Astrocyte of the hippocampus (primary cell): ENCODE measurements around the gene CAMTA1.
A peak's percentile ranks its signal among the peaks of the same experiment; 100 is the strongest.

Experiments
- DNase-seq: peaks from one replicate; pipeline ENCODE4 v3.0.0; 2011; ENCODE audit warnings: low read depth, low spot score

CAMTA1 gene

DNA sequence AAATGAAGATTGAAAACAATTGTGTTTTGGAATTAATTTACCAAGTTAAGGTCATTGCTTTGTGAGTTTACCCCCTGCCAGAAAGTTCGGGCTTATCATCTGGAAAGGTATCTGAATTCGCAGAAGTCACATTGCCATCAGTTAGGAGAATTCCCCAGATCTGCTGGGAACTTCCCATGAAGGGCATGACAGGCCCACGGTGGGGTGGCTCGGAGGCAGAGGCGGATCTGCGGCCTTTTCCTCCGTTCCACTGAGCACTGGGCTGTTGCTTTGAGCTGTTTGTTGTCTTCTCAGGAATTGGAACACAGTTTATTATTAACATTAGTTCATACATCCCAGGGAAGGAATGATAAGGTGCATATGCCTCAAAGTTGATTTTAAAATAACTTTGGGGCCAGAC is 320.0 kb downstream of the CAMTA1 start:
- DNase-seq = no peak

DNA sequence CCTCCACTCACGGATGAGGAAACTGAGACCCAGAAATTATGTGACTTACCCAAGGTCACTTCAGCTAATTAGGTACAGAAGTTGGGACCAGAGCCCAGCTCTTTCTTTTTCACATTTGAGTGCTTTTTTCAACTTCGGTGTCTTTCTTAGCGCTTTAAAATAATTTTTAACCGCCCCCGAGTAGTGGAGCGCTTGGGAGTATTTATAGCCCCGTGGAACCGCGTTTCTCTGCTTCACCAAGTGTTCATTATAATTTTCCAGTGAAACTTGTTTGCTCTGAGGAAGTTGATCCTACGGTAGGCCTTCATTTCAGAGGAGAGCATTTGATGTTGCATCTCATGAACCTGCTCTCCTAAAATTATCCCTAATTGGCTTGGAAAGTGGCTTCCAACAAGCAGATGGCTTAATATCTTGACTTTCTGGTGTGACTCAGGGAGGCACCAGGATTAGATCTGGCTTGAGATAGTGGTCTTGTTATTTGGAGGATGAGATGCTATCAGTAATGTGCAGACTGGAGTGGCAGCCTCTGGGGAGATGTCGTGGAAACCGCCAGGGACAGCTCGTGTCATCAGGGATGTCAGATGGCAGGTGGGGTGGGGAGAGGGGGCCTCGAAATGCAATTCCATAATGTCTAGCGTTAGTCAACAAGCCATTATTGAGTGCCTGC is 321.3 kb downstream of the CAMTA1 start:
- DNase-seq = no peak

DNA sequence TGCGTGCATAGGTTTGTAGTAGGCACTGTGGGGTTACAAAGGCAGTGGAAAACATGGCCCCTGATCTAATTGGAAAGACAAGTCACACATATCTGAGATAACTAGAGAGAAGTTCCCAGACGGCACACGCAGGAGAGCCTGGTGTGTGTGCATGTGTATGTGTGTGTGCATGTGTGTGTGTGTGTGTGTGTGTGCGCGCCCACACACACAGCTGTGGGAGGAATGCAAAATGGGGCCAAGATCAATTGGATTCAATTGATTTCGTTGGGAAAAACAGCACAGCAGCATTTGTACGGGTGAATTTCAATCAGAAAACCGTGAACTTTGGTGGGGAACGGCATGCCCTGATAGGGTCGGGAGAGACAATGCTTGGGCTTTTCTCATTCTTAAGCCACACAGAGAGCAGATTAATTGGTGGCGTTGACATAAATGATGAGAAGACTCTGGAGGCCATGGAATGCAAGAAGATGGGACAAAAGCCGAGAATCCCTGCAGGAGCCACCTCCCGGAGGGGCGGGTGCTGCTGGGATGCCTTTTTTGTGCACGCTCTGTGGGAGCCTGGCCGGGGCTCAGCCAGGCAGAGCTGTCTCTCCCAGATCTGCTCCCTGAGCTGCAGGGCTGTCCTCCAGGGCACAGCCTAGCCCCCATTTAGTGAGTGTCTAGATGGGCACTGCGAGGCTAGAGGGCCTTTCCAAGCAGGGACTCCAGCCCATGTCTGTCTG is 322.0 kb downstream of the CAMTA1 start:
- no peak for DNase-seq

DNA sequence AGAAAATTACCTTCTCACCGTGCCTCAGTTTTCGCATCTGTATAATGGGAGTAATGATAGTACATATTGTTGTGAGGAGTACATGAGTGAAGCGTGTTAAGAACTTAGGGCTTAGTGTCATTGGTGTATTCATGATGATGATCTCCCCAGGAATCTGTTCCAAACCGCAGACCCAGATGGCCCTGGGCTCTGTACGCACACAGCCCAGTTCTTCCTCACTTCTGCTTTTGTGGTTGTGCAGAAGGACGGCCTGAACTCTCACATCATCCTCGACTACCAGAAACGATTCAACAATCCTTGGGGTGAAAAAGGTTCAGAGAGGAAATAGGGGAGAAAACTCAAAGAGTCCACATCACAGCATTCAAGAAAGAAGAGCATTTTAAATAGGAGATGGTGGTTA is 323.0 kb downstream of the CAMTA1 start:
- DNase-seq = no peak

DNA sequence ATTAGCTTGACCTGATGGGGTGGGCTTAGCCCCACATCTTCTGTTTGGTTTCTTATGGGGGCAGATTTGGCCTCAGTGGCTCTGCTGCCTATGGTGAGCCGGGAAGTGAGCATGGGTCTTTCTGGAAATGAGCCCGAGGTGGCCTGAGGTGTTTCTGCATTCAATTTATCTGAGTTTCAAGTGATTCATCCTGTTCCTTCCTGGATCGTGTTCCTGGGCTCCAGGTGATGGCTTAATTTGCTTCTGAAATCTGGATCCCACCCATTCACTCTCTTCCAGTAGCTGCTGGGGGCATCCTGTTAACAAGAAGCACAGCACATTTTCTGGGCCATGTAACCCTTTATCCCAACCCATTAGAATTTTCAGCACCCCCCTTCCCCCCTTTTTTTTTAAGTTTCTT is 324.6 kb downstream of the CAMTA1 start:
- no peak for DNase-seq

DNA sequence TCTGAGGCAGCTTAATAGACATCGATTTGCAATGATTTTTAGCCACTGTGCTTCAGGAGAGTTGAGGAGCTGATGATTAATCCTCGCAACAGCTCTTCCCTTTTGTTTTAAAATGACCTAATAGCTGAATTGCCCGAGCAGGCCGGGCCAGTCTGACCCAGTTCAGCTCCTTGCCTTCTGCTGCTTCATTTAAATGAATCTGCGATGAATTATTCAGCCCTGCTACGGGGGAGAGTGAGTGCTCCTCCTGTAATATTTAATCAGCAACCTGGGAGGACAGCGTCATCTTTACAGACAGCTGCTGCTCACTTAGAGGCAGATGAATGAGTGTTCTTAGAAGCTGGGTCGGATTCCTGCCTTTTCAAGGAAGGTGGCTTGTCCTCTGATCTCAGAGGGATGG is 325.1 kb downstream of the CAMTA1 start:
- DNase-seq = peak; percentile 35

DNA sequence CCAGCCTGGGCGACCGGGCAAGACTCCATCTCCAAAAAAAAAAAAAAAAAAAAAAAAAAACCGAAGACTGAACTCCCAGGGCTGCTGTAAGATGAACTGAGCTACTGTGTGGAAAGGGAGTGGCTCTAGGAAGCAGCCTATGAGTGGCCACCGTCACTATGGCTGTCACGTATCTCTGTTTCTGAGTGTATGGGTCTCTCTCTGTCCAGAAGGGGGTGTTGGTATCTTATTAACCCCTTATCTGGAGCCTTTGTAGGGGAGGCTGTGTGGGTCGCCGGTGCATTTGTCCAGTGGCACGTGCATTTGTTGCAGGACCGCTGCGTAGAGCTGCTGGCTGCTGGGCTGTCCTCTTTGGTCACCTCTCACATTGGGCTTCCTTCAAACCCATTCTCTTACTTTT is 326.6 kb downstream of the CAMTA1 start:
- no peak for DNase-seq

DNA sequence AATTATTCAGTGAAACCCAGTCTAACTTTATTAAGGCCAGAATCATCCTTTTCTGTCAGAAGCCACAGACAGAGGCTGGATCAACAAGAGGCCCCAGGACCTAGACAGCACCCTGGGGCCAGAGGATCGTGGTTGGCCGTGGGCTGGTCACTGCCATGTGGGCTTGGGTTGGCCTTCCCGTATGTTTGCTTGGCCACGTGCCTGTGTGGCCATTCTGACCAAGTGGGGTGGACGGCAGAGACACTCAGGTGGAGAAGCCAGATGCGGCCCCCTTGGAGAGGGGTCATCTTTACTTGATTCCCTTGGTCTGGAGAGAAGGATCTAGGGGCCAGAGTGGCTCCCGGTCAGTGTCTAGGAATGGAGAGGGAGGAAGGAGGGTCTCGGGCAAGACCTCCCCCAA is 327.9 kb downstream of the CAMTA1 start:
- DNase-seq = no peak

DNA sequence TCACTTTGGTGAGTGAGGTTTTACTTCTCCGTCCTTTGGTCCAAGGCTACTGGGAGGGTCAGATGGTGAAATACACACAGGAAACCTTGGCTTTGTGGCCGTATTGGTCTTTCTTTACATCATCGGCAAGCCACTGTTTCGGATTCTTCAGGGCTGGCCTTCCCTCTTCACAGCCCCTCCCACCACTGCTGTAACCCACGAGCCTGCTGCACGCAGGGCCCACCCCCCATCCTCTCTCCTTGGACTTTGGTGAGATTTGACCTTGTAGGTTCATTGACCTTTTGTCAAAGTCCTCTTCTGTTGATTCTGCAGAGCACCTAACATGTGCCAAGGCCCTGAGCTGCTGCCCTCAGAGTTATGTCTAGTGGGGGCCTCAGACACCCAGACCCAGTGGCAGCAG is 328.6 kb downstream of the CAMTA1 start:
- no peak for DNase-seq

DNA sequence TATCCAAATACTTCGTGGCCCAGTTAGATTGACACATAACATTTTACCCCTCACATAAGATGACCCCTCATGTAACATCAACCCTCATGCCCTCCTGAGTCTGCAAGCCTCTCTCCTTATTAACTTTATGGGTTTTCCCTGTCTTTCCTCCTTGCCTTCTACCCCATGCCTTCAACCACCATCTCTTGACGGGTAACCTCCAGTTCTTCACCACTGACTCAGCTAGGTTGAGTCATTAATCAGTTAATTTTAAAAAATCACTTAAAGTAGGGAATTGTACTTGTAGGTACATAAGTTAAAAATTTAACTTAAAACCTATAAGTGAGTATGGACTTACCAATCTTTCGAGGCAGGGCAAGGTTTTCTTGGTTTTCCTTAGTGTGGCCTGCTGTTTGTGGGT is 330.7 kb downstream of the CAMTA1 start:
- no peak for DNase-seq

DNA sequence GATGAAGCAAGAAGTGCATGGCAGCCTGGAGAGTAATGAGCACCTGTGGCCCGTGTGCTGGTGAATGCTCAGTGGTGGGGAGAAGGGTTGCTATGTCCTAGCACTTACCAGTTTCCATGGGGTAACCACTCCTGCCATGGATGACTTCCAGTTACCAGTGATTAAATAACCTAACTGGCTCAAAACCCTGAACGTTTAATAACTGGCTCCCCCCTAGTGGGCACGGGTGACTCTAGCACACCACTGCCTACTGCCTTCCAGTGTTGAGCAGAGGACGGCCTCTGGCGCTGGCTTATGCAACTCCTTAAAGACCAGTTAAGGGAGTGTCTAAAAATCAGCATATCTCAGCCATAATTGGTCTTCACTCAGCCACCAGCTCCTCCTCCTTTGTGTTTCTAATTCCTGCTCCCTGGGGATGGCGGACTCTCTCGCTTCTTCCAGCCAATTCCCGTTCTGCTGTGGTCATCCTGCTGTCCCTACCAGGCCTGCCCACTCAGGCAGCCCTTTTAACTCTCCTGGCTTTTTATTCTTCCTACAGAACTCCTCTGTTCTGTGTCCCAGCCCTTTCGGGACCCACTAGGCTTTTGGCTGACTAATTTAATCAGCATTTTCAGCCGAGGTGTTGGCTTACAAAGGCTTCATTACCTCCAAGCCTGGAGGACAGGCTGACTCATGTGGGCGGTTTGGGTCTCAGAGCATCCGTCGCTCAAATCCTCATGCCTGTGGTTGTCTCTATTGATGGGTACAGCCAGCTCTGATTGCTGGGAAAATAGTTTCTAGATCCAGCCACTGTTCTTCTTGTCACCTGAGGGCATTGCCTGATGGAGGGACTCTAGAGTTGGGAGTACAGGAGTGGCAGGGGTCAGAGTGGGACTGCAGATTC is 332.4 kb downstream of the CAMTA1 start:
- peak; percentile 95 for DNase-seq

DNA sequence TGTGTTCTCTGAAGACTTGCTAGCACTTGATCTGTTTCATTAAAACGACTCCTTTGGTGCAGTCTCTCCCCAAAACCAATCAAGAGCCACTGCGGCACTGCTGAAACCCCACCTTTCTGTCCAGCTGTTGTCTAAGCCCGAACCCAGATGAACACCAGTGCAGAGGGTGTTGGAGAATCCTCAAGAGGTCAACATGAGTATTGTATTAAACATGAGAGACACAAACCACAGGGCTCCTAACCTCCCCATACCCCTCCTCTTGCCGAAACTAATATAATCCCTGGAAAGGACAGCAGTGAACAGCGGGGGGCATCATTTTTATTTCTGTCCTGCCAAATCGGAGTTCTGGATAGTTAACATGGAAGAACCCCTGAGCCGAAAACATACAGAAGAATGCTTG is 333.9 kb downstream of the CAMTA1 start:
- no peak for DNase-seq

DNA sequence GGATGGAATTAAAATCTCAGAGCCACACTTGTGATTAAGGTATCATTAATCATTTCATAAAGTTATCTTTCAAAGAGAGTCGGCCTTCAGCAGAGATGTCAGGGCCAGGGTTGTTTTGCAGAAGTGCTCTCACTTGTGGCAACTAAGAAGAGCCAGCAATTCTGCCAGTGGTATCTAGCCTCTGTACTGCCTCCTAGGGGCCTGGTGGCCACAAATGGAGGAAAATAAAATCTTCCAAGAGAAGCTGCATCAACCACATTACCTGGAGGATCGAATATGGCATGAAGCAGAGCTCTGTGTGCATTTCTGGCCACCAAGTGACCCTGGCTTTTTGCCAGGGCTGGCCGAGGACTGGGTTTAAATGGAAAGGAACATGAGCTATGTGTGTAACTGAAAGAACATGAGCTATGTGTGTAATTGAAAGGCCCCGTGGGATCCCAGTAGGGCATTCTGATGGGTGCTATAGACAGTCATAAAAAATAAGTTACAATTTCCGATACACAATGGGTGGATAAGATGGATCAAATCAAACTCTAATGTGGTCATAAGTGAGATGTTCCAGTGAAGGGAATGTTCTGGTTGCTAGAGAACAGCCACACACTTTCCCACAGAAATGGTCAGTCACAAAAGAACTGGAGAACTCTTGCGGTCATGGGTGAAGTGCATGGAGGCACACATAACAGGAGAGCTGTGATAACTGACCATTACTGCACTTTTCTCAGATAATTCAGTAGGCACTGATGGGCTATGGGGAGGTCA is 335.8 kb downstream of the CAMTA1 start:
- peak; percentile 75 for DNase-seq

DNA sequence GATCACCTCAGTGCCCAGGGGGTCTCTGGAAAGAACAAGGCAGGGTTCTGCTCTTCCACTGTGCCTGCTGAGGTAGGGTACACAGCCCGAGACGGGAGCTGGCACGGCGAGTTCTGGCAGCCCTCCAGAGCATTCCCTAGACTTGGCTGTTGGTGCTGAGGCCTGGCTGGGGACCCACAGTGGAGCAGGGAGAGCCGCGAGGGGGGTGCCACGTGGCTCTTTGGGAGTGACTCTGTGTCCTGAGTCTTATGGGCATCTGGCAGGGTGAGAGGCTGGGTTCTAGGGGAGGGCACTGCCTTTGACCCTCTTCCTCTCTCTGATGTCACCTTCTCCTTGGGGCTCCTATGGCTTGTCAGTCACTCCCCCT is 336.4 kb downstream of the CAMTA1 start:
- peak; percentile 86 for DNase-seq

DNA sequence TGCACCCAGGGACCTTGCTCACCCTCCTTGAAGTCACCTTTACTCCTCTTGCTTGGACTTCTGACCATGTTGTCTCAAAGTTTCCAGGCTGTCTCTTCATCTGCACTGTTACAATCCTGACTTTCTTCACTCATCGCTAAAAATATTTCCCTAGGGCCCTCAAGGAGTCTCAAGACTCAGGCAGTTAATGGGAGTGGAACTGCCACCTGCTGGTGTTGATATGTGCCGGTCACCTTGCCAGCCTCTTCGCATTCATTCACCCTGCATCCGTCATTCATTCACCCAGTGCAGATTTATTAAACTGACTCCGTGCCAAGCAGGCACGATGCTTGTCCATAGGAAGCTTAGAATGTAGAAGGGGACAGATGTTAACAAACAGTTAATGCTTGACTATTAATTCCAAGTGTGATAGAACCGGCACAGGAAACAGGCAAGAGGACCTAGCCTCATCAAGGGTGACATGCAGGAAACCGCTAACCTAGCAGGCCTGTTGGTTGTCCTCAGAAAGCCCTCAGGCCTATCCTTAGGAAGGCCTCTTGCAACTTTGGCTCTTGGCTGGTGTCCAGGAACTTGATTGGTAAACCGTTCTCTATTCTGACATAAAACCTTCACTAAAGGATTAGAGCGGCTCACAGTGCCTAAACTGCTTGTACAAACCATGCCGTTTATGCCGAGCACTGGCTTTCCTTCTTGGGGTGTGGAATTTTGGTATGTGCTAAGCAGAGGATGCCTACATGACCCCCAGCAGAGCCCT is 342.2 kb downstream of the CAMTA1 start:
- DNase-seq = peak; percentile 20

DNA sequence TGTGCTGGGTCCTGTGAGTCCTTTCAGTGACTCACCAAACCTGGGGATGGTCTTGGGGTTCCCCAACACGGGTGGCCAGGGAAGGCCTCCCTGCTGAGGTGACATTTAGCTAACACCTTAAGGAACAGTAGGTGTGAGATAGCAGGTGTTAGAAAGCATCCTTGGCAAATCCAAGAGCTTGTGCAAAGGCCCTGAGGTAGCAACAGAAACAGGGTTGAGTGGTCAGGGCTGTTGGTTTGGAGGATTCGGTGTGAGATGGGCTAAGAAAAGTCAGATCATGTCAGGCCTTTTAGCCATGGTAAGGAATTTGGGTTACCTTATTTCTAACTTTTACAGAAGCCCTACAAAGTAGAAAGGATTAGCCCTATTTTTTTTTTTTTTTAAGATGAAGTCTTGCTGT is 343.0 kb downstream of the CAMTA1 start:
- DNase-seq = no peak

DNA sequence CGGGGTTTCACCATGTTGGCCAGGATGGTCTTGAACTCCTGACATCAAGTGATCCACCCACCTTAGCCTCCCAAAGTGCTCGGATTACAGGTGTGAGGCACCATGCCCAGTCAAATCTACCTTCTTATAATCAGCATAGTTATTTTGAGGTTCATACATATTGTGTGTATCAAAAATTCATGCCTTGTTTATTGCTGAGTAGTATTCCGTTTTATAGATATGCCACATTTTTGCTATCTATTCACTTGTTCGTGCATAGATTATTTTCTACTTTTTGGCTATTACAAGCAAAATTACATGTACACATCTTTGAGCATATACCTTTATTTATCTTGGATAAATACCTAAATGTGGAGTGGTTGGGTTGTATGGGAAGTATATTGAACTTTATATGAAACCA is 344.9 kb downstream of the CAMTA1 start:
- no peak for DNase-seq

DNA sequence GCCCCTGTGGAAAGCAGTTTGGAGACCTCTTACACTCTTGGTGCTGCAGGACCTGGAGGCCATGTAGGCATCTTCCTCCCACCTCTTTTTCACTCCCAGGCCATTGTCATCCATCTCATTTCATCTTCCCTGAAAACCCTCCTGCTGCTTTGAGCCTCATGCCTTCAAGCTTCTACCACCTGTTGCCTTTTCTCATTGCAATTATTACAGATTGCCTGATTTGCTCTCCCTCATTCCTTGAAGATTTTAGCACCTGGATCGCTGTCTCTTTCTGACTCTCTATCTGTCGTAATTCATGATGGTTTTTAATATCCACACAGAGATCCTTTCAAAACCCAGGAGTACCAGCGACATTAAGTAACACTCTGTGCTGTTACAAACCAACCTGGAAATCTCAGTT is 350.2 kb downstream of the CAMTA1 start:
- no peak for DNase-seq

DNA sequence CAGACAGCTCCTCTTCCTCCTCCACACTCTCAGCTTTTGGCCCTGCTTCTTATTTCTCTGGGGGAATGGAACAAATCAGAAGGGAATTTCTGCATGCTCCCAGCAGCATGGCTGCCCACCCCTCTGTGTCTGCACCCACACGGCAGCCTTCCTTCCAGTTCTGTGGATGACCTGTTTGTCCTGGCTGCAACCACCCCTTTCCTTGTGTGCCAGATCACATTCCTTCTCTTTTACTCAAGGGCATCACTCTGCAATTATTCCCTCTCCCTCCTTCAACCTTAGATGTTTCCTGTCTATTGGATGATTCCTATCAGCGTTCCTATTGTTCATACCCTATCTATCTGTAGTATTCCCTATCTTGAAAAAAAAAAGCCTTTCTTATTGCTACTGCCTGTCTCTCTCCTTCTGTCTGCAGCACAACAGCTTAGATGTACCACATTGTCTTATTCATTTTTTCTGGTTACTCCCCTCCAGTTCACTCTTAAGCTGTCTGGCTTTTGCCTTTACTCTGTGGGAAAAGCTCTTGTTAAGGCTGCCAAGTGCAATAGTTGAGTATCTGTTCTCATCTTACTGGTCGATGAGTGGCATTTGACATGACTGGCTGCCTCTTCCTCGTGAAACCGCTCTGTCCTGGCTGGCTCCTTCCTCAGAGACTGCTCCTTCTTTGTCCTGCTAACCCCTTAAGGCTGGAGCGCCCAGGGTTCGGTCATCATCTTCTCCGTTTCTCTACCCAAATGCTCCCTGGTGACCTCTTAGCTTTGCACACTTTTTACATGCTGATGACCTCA is 351.1 kb downstream of the CAMTA1 start:
- peak; percentile 69 for DNase-seq

DNA sequence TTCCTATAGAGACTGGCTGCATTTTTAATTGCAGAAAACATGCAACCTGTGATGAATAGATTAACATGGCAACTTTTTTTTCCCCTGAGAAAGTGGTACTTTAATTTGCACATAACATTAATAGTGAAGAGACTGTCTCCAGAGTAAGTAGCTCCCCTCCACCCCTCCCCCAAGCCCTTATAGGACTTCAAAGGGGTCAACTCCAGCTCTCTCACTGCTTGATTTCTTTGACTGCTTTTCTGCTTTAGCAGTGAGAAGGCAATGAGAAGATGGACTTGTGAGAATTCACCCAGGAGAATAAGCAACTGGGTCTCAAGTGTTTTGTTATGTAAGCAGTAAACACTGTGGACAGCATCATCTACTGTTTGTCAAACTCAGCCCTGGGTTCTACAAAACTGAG is 355.0 kb downstream of the CAMTA1 start:
- no peak for DNase-seq
